ENCODE measurements around the gene DUSP11. TPM values are rescaled to one million over a fixed set of nuclear protein-coding genes. Genes with fewer than 3 reads are reported as not detected.
"Not testable (repeated sequence)": the region's sequence is repeated elsewhere in the genome, so short reads cannot be mapped to it uniquely, and the experiment has no call there.

The DUSP11 gene
- polyA plus RNA-seq, 1 donor from 2014 or later: 35.2 TPM

GRCh38 chr2:73718421-73718820 lies 61.5 kb downstream of the DUSP11 start:
- no peak overlapping the region for H3K4me3 ChIP-seq (ENCODE audit: low read length)
- H4K20me1 ChIP-seq (ENCODE audit: insufficient read depth): no peaks in the 10 kb centered on the region
- TF ChIP-seq EZH2 (IDR thresholded peaks at IDR 0.05; ENCODE audit: borderline replicate concordance, insufficient read depth, low read length, poor library complexity, severe bottlenecking) (no peak), RAD21 (conservative IDR thresholded peaks at IDR 0.05) (no peak), MXI1 (conservative IDR thresholded peaks at IDR 0.05; ENCODE audit: poor library complexity, severe bottlenecking) (no peak), EP300 (conservative IDR thresholded peaks at IDR 0.05; ENCODE audit: poor library complexity, severe bottlenecking) (no peak), TAF1 (IDR thresholded peaks at IDR 0.05; ENCODE audit: low read depth) (no peak)
- H2AFZ ChIP-seq (ENCODE audit: low read depth, low read length): no peak overlapping the region
- no peak overlapping the region for H3K27ac ChIP-seq (ENCODE audit: low read length)
- H3K4me2 ChIP-seq (ENCODE audit: low read length): no peak overlapping the region
- H3K9me3 ChIP-seq (ENCODE audit: low read length): no peaks in the 10 kb centered on the region
- no peaks in the 10 kb centered on the region for H3K36me3 ChIP-seq (ENCODE audit: insufficient read depth, low read length)
- no peaks in the 10 kb centered on the region for H3K27me3 ChIP-seq (ENCODE audit: insufficient read depth, low read depth, low read length)
- no peaks in the 10 kb centered on the region for H3K79me2 ChIP-seq (replicated peaks; ENCODE audit: insufficient read depth, low read length)
- no peaks in the 10 kb centered on the region for H3F3A ChIP-seq (ENCODE audit: insufficient read depth, low read length, poor library complexity, severe bottlenecking)
- no peak overlapping the region for H3K9ac ChIP-seq (ENCODE audit: low read length)
- H3K9me2 ChIP-seq (ENCODE audit: insufficient read depth, low read length): no peaks in the 10 kb centered on the region

GRCh38 chr2:73717695-73718094 lies 62.2 kb downstream of the DUSP11 start:
- not testable (repeated sequence) for H3K9me2 ChIP-seq (ENCODE audit: insufficient read depth, low read length); H3K9ac ChIP-seq (ENCODE audit: low read length); H3K27ac ChIP-seq (ENCODE audit: low read length); H3K79me2 ChIP-seq (replicated peaks; ENCODE audit: insufficient read depth, low read length); H3K4me3 ChIP-seq (ENCODE audit: low read length); H2AFZ ChIP-seq (ENCODE audit: low read depth, low read length); H3K36me3 ChIP-seq (ENCODE audit: insufficient read depth, low read length); H3K27me3 ChIP-seq (ENCODE audit: insufficient read depth, low read depth, low read length); H4K20me1 ChIP-seq (ENCODE audit: insufficient read depth); H3F3A ChIP-seq (ENCODE audit: insufficient read depth, low read length, poor library complexity, severe bottlenecking); H3K9me3 ChIP-seq (ENCODE audit: low read length); H3K4me2 ChIP-seq (ENCODE audit: low read length)

- no peak overlapping the region for H2AFZ ChIP-seq (ENCODE audit: low read depth, low read length)
- no peak overlapping the region for H3K27ac ChIP-seq (ENCODE audit: low read length)
- no peak overlapping the region for H3K4me2 ChIP-seq (ENCODE audit: low read length)
- no peaks in the 10 kb centered on the region for H3K27me3 ChIP-seq (ENCODE audit: insufficient read depth, low read depth, low read length)
- no peak for TF ChIP-seq MXI1 (conservative IDR thresholded peaks at IDR 0.05; ENCODE audit: poor library complexity, severe bottlenecking)
- no peak for TF ChIP-seq SMC3 (conservative IDR thresholded peaks at IDR 0.05; ENCODE audit: poor library complexity)
- no peak for TF ChIP-seq CTCF (IDR thresholded peaks at IDR 0.05; ENCODE audit: poor library complexity, severe bottlenecking)
- no peak for TF ChIP-seq EZH2 (IDR thresholded peaks at IDR 0.05; ENCODE audit: borderline replicate concordance, insufficient read depth, low read length, poor library complexity, severe bottlenecking)
- TF ChIP-seq REST (IDR thresholded peaks at IDR 0.05; ENCODE audit: borderline replicate concordance): no peak
- no peak for TF ChIP-seq TAF1 (IDR thresholded peaks at IDR 0.05; ENCODE audit: low read depth)
- no peak for TF ChIP-seq RAD21 (conservative IDR thresholded peaks at IDR 0.05)
- TF ChIP-seq EP300 (conservative IDR thresholded peaks at IDR 0.05; ENCODE audit: poor library complexity, severe bottlenecking): no peak
- TF ChIP-seq POLR2AphosphoS5 (IDR thresholded peaks at IDR 0.05): no peak
- H3K4me3 ChIP-seq (ENCODE audit: low read length): no peak overlapping the region
- H3K36me3 ChIP-seq (ENCODE audit: insufficient read depth, low read length): no peaks in the 10 kb centered on the region
- no peaks in the 10 kb centered on the region for H4K20me1 ChIP-seq (ENCODE audit: insufficient read depth)
- no peaks in the 10 kb centered on the region for H3K9me2 ChIP-seq (ENCODE audit: insufficient read depth, low read length)
- H3K9ac ChIP-seq (ENCODE audit: low read length): no peak overlapping the region
- H3F3A ChIP-seq (ENCODE audit: insufficient read depth, low read length, poor library complexity, severe bottlenecking): no peaks in the 10 kb centered on the region
- H3K9me3 ChIP-seq (ENCODE audit: low read length): no peaks in the 10 kb centered on the region
- no peaks in the 10 kb centered on the region for H3K79me2 ChIP-seq (replicated peaks; ENCODE audit: insufficient read depth, low read length)
Measured at GRCh38 chr2:73717251-73717606, 62.7 kb downstream of the DUSP11 start.

All from neural cell (in vitro differentiated cells).